T-helper 2 cell treated with Interferon-gamma antibody and Interleukin-4, amounts not matched to agents 5 μg/mL and 100 μg/mL, for 36 hours (primary cell): Measurements from ENCODE around the gene DBX1.
"Not testable (repeated sequence)": the region's sequence is repeated elsewhere in the genome, so short reads cannot be mapped to it uniquely, and the experiment has no call there.

ENCODE experiments used
- DNase-seq: peaks from one replicate; pipeline ENCODE4 v3.0.0; 2021; ENCODE audit warnings: low spot score
- H3K27ac Mint-ChIP-seq: one replicate; pipeline ENCODE4 v1.8.0; 2021; ENCODE audit warnings: mild to moderate bottlenecking, mixed read lengths
- H3K27me3 Mint-ChIP-seq: one replicate; pipeline ENCODE4 v1.8.0; 2021; ENCODE audit warnings: low read depth, mixed read lengths
- H3K36me3 Mint-ChIP-seq: one replicate; pipeline ENCODE4 v1.8.0; 2021; ENCODE audit warnings: low read depth, mixed read lengths
- H3K4me1 Mint-ChIP-seq: one replicate; pipeline ENCODE4 v1.8.0; 2021; ENCODE audit warnings: low read depth, mixed read lengths
- H3K4me3 Mint-ChIP-seq: one replicate; pipeline ENCODE4 v1.8.0; 2022; ENCODE audit warnings: mild to moderate bottlenecking, moderate library complexity, mixed read lengths
- H3K9me3 Mint-ChIP-seq: one replicate; pipeline ENCODE4 v1.8.0; 2021; ENCODE audit warnings: mixed read lengths

DBX1 gene

GRCh38 chr11:20155683-20156279 lies 4.5 kb downstream of the DBX1 start:
- H3K4me3 Mint-ChIP-seq = peak overlapping the region; percentile 48
- peaks cover 8% of the 10 kb centered on the region for H3K9me3 Mint-ChIP-seq
- H3K27ac Mint-ChIP-seq = no peak overlapping the region
- peaks cover 55% of the 10 kb centered on the region for H3K27me3 Mint-ChIP-seq
- peaks cover 6% of the 10 kb centered on the region for H3K4me1 Mint-ChIP-seq
- no peaks in the 10 kb centered on the region for H3K36me3 Mint-ChIP-seq
- no peak for DNase-seq

DNA sequence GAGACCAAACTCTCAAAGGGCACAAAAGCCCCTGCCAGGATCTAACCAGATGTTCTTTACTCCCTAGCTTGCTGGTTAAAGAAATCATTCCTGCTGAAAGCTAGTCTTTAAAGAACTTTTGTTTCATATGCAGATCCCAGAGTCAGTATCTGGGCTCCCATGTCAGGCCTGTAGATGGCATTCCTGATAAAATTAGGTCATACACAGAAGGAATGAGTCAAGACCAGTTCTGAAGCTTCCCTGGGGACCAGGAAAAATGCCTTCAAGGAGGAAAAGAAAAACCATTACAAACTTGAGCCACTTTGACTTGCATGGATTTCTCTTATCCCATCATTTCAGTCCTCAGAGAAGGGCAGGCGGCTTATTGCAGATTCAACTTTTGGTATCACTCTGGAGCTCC lies 5.9 kb downstream of the DBX1 start:
- peaks cover 6% of the 10 kb centered on the region for H3K4me1 Mint-ChIP-seq
- H3K27me3 Mint-ChIP-seq = peaks cover 45% of the 10 kb centered on the region
- DNase-seq = no peak
- H3K36me3 Mint-ChIP-seq = no peaks in the 10 kb centered on the region
- H3K9me3 Mint-ChIP-seq = peaks cover 8% of the 10 kb centered on the region
- no peak overlapping the region for H3K4me3 Mint-ChIP-seq
- H3K27ac Mint-ChIP-seq = no peak overlapping the region

DNA sequence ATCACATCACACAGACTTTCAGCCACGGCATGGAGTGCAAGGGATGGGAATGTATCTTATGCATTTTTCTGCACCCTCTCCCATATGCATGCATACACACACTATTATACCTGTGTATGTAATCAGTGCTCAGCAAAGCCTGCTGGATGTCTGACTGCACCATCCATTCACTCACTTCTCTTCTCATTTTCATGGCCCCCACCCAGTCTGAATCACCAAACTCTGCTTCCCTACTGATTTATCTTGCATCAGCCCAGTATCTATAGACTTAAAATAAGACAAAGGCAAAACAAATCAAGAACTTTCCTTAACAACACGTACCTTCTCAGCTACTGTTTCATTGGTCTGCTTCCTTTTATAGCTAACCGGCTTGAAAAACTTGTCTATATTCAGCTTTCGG lies 21.6 kb downstream of the DBX1 start:
- no peak overlapping the region for H3K4me3 Mint-ChIP-seq
- H3K36me3 Mint-ChIP-seq = no peaks in the 10 kb centered on the region
- no peak overlapping the region for H3K27ac Mint-ChIP-seq
- peaks cover 11% of the 10 kb centered on the region for H3K27me3 Mint-ChIP-seq
- no peak for DNase-seq
- no peaks in the 10 kb centered on the region for H3K9me3 Mint-ChIP-seq
- no peaks in the 10 kb centered on the region for H3K4me1 Mint-ChIP-seq

GRCh38 chr11:20137637-20138036 lies 22.6 kb downstream of the DBX1 start:
- H3K36me3 Mint-ChIP-seq = no peaks in the 10 kb centered on the region
- DNase-seq = no peak
- no peaks in the 10 kb centered on the region for H3K4me1 Mint-ChIP-seq
- no peaks in the 10 kb centered on the region for H3K9me3 Mint-ChIP-seq
- H3K27me3 Mint-ChIP-seq = peaks cover 14% of the 10 kb centered on the region
- H3K4me3 Mint-ChIP-seq = no peak overlapping the region
- no peak overlapping the region for H3K27ac Mint-ChIP-seq

GRCh38 chr11:20134991-20135736 lies 25.1 kb downstream of the DBX1 start:
- Mint-ChIP-seq H3K27me3 (peaks cover 32% of the 10 kb centered on the region), H3K27ac (no peak overlapping the region), H3K9me3 (no peaks in the 10 kb centered on the region), H3K4me1 (peaks cover 8% of the 10 kb centered on the region), H3K4me3 (no peak overlapping the region), H3K36me3 (no peaks in the 10 kb centered on the region)
- DNase-seq = no peak

DNA sequence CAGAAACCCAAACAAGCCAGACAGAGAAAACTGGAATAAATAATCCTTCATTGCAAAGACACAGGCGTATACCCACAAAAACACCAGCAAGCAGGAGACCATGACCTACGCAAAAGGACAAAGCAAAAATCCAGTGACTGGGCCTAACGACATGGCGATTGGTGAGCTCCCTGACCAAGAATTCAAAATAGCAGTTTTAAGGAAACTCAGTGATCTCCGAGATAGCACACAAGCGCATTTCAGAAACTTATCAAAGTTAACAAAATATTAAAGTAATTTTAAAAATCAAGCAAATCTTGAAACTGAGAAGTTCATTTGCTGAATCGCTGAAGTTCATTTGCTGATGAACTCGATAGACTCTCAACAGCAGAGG lies 27.6 kb downstream of the DBX1 start:
- DNase-seq = no peak
- Mint-ChIP-seq H3K36me3 (no peaks in the 10 kb centered on the region), H3K4me3 (peak overlapping the region; percentile 76), H3K27ac (no peak overlapping the region), H3K9me3 (no peaks in the 10 kb centered on the region), H3K4me1 (peaks cover 8% of the 10 kb centered on the region), H3K27me3 (peaks cover 30% of the 10 kb centered on the region)

GRCh38 chr11:20131788-20132666 lies 28.2 kb downstream of the DBX1 start:
- H3K36me3 Mint-ChIP-seq = no peaks in the 10 kb centered on the region
- no peaks in the 10 kb centered on the region for H3K9me3 Mint-ChIP-seq
- peak; percentile 22 for DNase-seq
- H3K27ac Mint-ChIP-seq = no peak overlapping the region
- peaks cover 8% of the 10 kb centered on the region for H3K4me1 Mint-ChIP-seq
- peaks cover 30% of the 10 kb centered on the region for H3K27me3 Mint-ChIP-seq
- peak overlapping the region; percentile 76 for H3K4me3 Mint-ChIP-seq

GRCh38 chr11:20129665-20130064 lies 30.6 kb downstream of the DBX1 start:
- Mint-ChIP-seq H3K4me3 (no peak overlapping the region), H3K36me3 (no peaks in the 10 kb centered on the region), H3K27me3 (peaks cover 30% of the 10 kb centered on the region), H3K9me3 (no peaks in the 10 kb centered on the region), H3K27ac (no peak overlapping the region), H3K4me1 (peaks cover 8% of the 10 kb centered on the region)
- no peak for DNase-seq

GRCh38 chr11:20128528-20128825 lies 31.8 kb downstream of the DBX1 start:
- not testable (repeated sequence) for H3K4me3 Mint-ChIP-seq, DNase-seq, H3K27ac Mint-ChIP-seq, H3K9me3 Mint-ChIP-seq, H3K36me3 Mint-ChIP-seq, H3K4me1 Mint-ChIP-seq
- peaks cover 24% of the 10 kb centered on the region for H3K27me3 Mint-ChIP-seq

GRCh38 chr11:20127671-20128527 lies 32.4 kb downstream of the DBX1 start:
- H3K4me1 Mint-ChIP-seq = peaks cover 8% of the 10 kb centered on the region
- H3K27ac Mint-ChIP-seq = no peak overlapping the region
- no peaks in the 10 kb centered on the region for H3K36me3 Mint-ChIP-seq
- peaks cover 24% of the 10 kb centered on the region for H3K27me3 Mint-ChIP-seq
- DNase-seq = peak; percentile 39
- H3K9me3 Mint-ChIP-seq = no peaks in the 10 kb centered on the region
- no peak overlapping the region for H3K4me3 Mint-ChIP-seq

GRCh38 chr11:20126724-20127123 lies 33.6 kb downstream of the DBX1 start:
- Mint-ChIP-seq H3K4me3 (no peak overlapping the region), H3K27ac (no peak overlapping the region), H3K27me3 (peaks cover 14% of the 10 kb centered on the region), H3K4me1 (peaks cover 3% of the 10 kb centered on the region), H3K36me3 (no peaks in the 10 kb centered on the region), H3K9me3 (no peaks in the 10 kb centered on the region)
- DNase-seq = no peak

DNA sequence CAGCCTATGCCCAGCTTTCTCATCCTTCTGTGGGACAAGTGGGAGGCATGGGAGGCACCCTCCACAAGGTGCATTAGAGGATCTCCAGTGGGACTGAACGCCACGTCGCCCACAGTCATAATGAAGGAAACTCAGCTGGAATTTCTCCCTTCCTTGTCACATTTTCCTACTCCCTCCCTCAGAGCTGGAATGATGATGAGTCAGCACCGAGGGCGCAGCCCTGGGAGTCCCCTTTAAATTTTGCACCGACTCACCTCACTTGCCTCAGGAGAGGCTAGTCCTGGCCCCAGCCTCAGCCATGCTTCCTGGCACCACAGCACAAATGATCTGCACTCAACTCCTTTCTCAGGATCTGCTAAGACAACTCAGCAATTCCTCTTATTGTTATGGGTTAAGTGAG lies 34.3 kb downstream of the DBX1 start:
- DNase-seq = no peak
- H3K27me3 Mint-ChIP-seq = peaks cover 8% of the 10 kb centered on the region

GRCh38 chr11:20122131-20122530 lies 38.1 kb downstream of the DBX1 start:
- no peaks in the 10 kb centered on the region for H3K36me3 Mint-ChIP-seq
- H3K9me3 Mint-ChIP-seq = no peaks in the 10 kb centered on the region
- no peak overlapping the region for H3K4me3 Mint-ChIP-seq
- no peaks in the 10 kb centered on the region for H3K4me1 Mint-ChIP-seq
- H3K27me3 Mint-ChIP-seq = peaks cover 6% of the 10 kb centered on the region
- no peak for DNase-seq
- H3K27ac Mint-ChIP-seq = no peak overlapping the region

More for the DNA sequence above, 34.3 kb downstream of the DBX1 start:
- Mint-ChIP-seq H3K36me3 (no peaks in the 10 kb centered on the region), H3K4me3 (no peak overlapping the region), H3K27ac (no peak overlapping the region), H3K9me3 (no peaks in the 10 kb centered on the region), H3K4me1 (no peaks in the 10 kb centered on the region)
